ENCODE results near the gene ZNF618.
"Not testable (repeated sequence)": the region's sequence is repeated elsewhere in the genome, so short reads cannot be mapped to it uniquely, and the experiment has no call there.

ZNF618 gene

DNA sequence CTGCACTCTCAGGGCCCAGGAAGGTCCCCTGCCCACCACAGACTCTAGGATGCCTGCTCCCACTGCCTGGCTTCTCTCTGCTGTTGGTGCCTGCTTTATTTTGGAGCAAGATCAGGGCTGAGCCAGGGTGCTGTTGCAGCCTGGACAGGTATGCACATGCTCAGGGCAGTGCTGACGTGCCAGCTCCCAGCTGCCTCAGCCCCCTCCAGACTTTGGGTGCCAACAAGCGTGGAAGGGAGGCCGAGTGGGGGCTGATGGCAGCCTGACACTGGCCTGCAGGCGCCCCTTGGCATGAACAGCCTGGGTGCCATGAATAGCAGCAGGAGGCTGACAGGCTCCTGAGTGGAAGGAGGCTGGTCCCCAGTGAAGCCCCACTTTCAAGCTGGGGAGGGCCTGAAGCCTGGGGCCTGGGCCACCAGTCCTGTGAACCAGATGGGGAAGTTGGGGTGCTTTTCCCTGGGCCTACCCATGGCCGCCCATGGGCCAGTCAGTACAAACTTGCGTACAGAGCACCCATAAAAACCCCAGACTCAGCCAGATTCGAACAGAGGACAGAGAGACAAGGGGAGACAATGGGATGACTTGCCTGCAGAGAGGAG, 195.2 kb downstream of the ZNF618 start:
- DNase-seq: no peak

DNA sequence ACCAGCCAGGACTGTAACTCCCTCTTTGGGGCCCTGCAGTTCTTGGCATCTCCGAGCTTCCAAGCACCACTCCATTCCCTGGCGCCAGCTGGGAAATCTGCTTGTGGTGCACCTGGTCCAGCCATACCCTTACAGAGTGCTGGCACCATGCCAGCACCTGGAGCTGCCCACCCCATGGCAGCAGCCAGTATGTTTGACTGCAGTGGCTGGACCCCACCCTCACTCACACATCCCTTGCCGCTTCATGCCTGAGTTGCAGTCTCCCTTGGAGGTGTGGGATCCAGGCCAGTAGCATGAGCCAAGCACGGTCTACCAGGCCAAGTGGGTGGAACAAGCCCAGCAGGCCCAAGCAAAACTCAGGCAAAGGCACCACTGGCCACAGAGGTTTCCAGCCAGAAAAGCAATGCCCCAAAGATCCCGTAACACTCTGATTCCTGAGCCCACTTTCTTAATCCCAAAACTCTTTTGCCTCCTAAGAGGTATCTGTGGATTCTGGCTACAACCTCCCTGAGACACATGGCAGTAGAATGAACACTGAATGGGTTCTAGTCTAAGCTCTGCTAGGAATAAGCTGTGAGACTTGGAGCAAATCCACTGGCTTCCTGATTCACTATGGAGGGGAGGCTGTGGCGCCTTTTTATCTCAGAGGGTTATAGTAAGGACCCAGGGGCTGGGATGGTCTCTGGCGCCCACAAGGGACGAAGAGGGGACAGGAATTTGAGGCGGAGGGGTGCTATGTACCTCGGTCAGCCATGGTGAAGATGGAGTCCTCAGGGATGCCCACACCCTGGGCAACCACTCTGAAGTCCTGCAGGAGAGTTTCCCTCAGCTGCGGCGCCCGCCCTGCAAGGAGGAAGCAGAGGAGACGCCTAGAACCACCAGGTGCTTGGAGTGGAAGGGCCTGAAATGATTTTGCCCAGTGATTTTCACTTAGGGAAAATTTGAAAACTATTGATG, 196.4 kb downstream of the ZNF618 start:
- DNase-seq: no peak

DNA sequence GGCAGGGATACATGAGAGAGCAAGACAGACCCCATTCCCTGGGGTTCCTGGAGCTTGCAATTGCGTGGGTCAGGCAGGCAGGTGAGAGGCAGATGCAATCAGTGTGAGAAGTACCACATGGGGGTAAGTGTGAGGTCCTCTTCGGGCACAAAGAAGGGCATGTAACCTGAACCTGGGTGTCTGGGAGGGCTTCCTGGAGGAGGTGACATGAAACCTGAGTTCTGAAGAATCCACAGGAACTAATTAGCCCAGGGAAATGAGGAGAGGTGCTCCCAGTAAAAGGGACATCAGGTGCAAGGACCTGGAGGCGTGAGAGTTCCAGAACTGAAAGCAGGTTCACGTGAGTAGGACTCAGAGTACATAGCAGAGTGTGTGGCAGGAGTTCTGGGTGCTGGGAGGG, 199.5 kb downstream of the ZNF618 start:
- no peak for DNase-seq

DNA sequence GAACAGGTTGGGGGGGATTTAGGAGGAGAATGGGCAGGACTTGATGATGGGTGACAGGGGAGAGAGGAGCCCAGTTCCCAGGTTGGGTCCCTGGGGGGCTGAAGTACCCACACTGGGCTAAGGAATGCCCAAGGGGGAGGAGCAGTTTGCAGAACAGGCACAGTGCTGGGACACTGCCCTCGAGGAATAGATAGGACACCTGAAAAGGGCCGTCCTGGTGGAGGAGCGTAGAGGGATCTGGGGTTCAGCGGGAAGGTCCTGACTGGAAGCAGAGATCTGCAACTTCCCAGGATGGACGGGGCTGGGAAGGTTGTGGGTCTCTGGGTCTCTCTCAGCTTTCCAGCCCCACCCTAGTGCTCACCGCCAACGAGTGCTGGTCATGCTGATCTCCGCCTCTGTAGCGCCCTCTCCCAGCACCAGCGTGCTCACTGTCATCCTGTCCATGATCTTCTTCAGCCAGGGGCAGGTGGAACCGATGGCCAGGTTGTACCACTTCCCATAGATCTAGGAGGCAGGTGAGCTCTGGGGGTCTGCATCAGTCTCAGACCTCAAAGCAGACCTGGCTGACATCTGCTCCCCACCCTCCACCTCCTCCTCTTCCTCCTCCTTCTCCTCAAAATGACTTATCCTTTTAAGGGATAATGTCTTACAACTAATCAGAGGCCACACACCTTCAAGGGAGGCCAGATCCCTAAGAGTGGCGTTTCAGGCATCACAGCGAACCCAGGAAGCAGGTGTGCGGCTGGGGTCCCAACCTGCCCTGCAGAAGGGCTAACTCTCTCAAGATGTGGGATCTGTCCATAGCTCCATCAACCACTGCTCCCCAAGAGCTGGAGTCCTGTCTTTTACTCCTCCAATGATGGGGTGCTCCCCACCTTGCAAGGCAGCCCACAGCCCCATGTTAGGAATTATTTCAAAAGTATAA, 200.4 kb downstream of the ZNF618 start:
- no peak for DNase-seq

DNA sequence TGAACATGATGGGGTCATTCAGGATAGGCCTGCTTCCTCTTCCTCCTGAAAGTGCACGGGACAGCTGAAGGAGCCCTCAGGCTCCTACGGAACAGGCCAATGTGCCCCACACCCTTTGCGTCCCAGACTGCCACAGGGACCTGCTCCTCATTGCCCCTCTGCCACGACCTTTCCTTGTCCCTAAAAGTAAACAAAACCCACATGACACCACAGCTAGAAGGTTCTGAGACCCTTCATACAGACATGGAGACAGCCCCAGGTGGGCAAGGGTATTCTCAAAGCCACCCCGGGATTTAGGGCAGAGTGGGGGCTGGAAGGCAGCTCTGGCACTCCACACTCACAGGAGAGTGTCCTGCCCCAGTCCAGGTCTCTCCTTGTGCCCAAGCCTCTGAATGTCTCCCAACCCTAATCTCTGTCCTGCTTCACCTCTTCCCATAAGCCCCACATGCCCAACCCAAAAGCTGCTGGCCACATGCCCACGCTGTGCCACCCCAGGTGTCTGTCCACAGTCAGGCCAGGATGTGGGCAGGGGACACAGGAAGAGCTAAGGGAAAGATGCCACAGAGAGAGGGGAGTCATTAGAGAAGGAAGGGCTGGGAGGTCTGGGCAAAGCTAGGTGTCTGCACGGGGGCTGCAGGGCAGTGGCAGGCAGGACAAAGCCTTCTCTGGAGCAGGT, 201.2 kb downstream of the ZNF618 start:
- DNase-seq: no peak

DNA sequence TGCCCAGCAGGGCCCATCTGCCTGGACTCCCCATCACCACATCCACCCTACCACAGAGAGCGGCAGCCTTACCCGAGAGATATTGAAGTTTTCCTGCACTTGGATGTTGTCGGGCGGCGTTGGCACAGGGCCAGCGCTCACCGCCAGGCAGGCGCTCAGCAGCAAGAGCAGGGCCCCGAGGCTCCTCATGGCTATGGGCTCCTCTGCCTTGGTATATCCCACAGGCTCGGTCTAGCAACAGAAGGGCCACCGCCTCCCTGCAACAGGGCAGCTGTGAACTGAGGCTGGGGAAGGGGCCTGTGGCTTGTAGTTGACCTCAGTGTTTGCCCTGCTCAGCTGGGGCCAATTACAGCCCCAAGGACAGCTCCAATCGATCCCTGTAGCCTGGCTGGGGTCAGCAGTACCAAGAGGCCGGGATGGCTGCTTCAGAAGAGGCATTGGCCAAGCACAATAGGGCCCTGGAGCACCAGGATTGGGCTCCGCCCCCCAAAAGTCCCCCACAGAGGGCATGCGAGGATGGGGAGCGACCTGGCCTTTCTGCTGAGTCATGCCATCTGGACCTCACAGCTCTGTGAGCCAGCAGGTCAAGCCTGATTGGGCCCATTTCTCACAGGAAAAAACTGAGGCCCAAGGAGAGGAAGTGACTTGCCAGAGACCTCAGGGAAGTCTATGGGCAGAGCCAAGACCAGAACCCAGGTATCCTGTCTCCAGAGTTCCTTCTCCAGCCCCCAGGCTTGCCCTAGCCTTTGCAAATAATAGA, 202.1 kb downstream of the ZNF618 start, which contains the start of gene AMBP:
AMBP (minus strand) TSS at position 280 of the 760 bp plus-strand sequence; CDS start at position 189, 91 bp downstream.
- no peak for DNase-seq

DNA sequence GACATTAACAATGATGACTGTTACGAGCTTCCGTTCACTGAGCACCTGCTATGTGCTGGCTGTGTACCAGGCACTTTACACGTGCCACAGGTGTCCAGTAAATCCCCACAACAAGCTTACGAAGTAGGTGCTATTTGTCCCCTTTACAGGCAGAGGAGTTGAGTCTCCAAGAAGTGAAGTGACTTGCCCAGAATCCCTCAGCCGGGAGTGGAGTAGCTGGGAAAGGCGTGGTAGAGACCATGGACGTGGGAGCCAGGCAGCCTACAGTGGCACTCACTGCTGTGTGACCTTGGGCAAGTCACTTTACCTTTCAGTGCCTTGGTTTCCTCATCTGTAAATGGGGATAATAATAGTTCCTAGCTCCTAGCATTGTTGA, 202.7 kb downstream of the ZNF618 start:
- DNase-seq: no peak

DNA sequence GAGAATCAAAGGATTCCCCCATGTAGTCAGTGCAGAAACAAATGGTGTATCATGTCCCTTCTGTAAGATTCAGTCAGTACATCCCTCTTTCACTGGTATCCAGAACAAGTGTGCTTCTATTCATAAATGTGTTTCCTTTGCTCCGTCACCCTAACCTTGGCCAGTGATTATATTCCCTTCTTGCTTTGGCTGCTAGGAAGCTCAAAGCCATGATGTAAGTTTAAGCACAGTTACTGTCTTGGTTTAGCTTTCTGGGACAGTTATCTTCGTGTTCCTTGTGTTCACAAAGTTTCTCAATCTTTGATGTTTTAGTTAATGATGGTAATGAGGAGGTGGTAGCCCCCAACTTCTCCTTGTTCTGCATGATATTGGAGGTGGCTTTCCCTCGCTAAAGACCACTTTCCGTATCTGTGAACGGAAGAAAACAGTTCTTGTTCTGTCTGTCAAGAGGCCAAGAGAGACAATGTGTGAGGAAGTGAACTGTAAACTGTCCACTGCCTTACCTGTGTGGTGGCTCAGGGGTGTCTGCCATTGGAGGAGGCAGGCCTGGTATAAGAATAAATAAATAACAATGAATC, 204.2 kb downstream of the ZNF618 start:
- no peak for DNase-seq

DNA sequence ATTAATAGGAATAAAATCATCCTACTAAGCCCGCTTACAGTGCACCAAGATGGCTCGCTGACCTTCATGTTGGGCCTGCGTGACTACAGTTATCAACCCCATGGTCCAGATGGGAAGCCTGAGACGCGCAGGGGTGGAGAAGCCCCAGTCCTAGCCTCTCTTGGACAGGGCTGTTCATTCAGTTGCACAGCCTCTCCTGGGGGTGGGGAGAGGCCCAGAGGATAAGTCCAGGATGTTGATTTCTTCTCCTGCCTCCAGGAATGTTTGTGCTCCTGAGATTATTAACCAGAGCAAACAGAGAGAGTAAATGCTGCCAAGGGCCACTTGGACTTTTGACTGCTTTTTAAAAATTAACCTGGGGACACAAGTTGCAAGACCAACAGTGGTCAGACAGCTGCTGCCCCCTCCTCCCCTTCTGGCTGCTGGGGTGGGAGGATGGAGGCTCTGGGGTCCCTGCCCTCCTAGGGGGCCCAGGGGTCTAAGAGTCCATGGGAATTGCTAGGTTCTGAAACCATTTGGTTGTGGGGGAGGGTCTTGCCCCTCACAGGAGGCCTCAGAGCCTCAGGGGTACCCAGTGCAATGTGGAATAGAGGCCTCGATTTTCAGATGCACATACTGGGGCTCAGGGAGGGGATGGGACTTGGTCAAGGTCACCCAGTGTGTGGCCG, 204.8 kb downstream of the ZNF618 start:
- no peak for DNase-seq

DNA sequence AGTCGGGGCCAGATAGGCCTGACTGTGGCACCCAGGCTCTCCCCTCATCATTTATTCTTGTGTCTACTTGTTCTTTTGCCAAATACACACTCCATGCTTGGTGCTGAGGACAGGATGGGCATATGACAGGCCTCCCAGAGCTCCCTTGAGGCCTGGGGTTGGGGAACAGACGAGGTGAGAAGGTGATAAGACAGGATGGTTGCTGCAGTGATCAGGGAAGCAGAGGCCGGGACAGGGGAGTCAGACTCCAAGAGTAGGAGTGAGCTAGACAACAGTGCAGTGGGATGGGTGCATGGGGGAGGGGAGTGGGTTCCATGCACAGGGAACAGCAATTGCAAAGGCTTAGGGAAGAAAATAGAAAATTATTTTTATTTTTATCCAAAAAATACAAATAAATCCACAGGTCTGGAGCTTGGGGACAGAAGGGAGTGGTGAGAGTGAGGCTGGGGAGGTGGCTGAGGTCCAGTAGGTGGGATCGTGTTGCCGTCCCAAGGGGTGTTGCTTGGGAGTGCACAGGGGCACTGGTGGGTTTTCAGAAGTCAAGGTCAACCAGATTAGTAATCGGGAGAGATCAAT, 205.4 kb downstream of the ZNF618 start:
- no peak for DNase-seq

DNA sequence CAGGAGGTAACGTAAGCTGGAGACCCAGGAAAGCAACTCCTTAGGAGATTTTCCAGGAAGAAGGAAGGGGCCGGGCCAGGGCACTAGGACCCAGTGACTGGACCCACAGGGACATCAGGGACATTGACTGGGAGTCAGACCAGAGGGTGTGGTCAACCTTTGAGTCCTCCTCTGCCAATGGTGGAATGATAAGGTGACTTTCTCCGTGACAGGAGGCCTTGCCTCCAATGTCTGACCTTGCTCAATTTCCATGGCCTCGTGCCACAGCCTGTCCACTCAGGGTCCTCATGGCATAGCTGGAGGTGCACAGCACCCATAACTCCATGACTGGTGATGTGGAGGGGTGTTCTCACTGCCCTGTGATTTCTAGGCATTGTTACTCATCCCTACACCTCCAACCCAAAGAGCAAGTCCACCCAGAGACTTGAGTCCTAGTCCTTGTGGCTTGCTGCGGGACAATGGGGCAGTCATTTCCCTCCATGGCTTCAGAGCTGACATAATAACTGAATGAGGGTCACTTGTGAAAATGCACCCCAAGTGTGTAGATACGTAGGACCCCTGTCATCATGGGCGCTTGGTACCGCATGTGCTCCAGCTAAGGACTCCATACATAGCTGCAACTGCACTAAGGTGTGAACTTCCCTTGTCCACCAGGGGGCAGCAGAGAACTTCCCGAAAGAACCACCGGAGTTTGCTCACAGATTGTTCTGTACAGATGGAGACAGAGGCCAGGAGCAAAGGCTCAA, 206.1 kb downstream of the ZNF618 start:
- DNase-seq: peak; percentile 82

DNA sequence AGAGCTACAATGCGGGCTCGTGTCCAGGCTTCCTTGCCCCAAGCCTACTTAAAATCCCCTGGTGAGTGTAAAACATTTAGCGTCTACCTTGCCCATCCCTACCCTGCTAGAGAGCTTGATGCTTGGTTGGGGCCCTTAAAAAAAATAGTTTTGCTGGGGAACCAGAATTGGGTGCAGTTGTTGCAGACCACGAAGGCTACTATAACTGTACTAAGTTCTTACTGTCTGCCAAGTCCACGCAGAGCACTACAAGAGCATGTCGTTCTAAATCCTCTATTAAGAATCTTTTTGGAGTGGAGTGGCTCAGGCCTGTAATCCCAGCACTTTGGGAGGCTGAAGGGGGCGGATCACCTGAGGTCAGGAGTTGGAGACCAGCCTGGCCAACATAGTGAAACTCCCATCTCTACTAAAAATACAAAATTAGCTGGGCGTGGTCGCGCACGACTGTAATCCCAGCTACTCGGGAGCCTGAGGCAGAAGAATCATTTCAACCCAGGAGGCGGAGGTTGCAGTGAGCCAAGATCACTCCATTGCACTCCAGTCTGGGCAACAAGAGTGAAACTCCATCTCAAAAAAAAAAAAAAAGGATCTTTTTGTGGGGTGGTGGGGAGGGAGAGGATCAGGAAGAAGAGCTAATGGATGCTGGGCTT, 206.8 kb downstream of the ZNF618 start:
- DNase-seq: not testable (repeated sequence)

DNA sequence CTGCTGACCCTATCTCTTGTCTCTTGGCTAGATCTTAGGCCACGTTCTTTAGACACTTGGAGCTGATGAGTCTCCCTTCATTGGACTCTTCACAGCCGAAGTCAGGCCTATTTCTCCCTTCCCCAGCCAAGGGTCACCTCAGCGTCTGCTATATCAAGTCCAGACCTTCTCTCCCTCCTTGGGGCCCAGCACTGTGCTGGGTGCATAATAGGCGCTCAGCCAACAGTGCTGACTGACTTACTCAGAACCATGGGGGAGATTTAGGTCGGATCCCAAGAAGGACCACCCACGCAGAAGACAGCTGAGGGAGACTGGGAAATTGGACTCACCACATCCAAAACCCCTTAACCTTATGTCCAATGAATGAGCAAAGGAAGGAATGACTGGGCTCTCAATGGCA, 207.6 kb downstream of the ZNF618 start:
- no peak for DNase-seq

DNA sequence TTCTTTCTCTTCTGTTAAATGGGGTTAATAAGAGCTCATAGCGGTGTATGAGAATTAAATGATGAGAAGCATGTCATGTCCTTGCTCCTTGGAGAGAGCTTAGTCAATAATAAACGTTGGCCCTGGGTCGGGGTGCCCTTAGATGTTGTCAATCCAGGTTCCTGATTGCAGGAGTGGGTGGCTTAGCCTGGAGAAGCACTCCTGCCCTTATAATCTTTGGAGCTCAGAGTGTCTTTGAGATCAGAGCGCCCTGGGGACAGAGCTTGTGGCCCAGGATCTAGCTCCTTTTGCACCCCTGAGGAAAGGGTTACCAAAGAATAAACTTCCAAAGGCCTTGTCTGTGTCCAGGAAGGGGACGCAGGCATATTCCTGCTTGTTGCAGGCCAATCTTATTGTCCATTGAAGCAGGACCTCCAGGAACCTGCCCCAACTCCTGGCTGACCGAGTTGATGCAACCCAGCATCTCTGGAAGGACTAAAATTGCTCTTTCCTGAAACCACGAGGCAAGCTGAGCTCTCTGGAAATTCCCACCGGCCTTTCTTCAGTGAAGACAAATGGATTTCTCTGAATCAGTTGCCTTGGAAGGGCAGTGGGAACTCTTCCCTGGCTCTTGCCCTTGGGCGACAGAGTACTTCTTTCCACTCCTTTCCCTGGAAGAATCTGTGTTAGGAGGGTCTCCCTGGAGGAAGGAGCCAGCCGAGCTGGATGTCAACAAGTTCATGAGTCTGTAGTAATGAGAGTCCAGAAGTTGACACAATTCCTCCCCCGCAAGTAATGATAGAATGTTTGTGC, 208.4 kb downstream of the ZNF618 start:
- DNase-seq: no peak

DNA sequence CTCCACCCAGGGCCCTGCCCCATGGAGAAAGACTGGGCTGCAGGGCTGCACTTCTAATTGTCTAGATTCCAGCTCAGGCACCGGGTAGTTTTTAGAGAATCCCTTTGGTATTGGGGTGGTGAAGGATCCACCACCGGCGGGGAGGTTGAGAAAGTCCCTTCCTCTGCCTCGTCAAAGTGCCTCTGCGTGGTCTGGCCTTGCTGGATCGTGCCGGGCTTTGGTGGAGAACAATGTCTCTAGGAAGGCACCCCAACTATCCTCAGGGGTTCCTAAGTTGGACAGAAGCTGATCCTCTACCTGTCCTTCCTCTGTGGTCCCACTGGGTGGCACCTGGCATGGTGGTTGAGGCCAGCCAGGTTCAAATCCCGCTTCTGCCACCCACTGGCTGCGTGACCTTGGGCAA, 209.3 kb downstream of the ZNF618 start:
- no peak for DNase-seq

DNA sequence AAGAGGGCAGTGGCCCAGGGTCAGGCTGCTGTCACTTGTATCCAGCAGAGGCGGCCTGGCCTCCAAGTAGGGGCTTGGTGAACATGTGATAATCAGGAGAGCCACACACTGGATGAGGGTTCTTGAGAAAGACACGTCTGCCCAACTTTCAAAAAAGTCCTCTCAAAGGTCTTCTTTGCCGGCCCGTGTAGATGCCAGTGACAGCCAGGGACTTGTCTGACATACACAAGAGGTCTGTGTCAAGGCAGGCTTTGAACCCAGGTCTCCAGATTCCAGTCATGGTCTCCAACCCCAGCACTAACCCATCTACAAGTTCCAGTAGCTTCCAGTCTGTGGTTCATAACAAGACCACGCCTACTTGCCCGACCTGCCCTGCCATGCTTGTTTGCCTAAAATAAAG, 209.9 kb downstream of the ZNF618 start:
- DNase-seq: no peak

DNA sequence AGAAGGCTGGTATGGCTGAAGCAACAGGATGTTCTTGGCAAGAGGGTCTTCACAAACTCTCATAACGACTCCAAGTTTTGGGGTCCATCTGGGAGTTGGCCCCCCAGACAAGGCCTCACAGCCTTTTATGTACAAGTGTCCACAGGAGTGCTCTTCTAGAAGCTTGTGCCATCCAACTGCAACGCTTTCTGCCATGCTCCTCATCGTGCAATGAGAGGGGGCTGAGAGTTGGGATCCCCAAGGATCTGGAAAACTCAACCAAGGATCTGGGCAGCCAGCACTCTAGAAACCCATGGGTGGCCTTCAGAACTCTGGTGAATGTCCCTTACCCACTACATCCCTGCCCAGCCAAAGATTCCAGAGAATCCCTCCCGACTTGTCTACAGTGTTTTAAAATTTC, 210.5 kb downstream of the ZNF618 start:
- no peak for DNase-seq

DNA sequence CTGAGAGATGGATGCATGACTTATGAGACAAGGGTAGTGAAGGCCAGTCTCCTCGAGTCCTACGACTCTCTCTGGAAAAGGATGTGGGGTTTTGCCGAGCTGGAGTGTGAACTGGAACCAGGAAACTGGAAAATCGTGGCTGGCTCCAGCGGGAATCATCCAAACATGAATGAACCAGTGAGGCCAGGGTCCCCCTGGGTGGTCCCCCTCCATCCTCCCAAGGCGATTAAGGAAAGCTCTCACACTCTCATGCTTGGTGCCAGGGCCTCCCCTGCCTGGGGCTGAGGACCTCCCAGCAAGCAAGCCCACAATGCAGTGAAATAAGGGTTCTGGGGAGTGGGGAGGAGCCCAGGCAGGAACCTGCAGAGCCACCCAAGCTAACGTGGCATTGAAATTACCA, 211.6 kb downstream of the ZNF618 start:
- no peak for DNase-seq

Measured in CD4-positive, alpha-beta T cell treated with Interleukin-6 for 4 hours (primary cell).